H1 (cell line): ENCODE measurements around the gene NEDD4L. TPM values are rescaled to one million over a fixed set of nuclear protein-coding genes. Genes with fewer than 3 reads are reported as not detected.

Experiments
- CTCF ChIA-PET: fragments of 300-600 bp; sonication (Branson Sonifier 250); formaldehyde crosslinking; loops from one replicate; lab custom pipeline; 2021; ENCODE audit not compliant: partially characterized antibody; lab: Charles Lee
- POLR2A ChIA-PET: fragments of 300-600 bp; sonication (Branson Sonifier 250); formaldehyde crosslinking; loops from one replicate; lab custom pipeline; 2021; ENCODE audit warnings: inconsistent platforms; ENCODE audit not compliant: partially characterized antibody; lab: Charles Lee
- DNase-seq, 2 experiments: peaks; one replicate each; pipeline versions ENCODE4 v3.0.0 to v3.0.0-alpha.2; 2010 to 2022; ENCODE audit warnings: low spot score in 2 of 2, low read depth in 1 of 2, mixed read lengths in 1 of 2
- FAIRE-seq: peaks from 2 replicates; lab custom pipeline; 2011; peaks lifted over from hg19 to GRCh38; lab: Jason Lieb, UNC
- H2AFZ ChIP-seq: 2 replicates; pipeline ENCODE4 v1.8.1; 2012; ENCODE audit warnings: low read length, inconsistent platforms
- H2AK5ac ChIP-seq: 2 replicates; pipeline ENCODE4 v1.6.1; 2013; ENCODE audit warnings: low read depth, low read length
- H2BK120ac ChIP-seq: replicated peaks from 2 replicates; pipeline ENCODE3; 2013; ENCODE audit warnings: low read depth, low read length, inconsistent platforms
- H2BK12ac ChIP-seq: 2 replicates; pipeline ENCODE4 v1.6.1; 2013; ENCODE audit warnings: low read depth, low read length
- H2BK15ac ChIP-seq: 2 replicates; pipeline ENCODE4 v1.6.1; 2013; ENCODE audit warnings: low read length
- H2BK20ac ChIP-seq: 2 replicates; pipeline ENCODE4 v1.6.1; 2013; ENCODE audit warnings: low read length
- H2BK5ac ChIP-seq: 2 replicates; pipeline ENCODE4 v1.6.1; 2013; ENCODE audit warnings: low read depth, low read length
- H3K14ac ChIP-seq: 2 replicates; pipeline ENCODE4 v1.6.1; 2013; ENCODE audit warnings: inconsistent platforms; ENCODE audit not compliant: insufficient read length
- H3K18ac ChIP-seq: 2 replicates; pipeline ENCODE4 v1.6.1; 2013; ENCODE audit warnings: low read length; ENCODE audit errors: extremely low read depth
- H3K23ac ChIP-seq: 2 replicates; pipeline ENCODE4 v1.6.1; 2013; ENCODE audit warnings: inconsistent platforms; ENCODE audit not compliant: insufficient read length
- H3K23me2 ChIP-seq: 2 replicates; pipeline ENCODE4 v1.6.1; 2013; ENCODE audit warnings: low read depth, low read length
- H3K27ac ChIP-seq: 2 replicates; pipeline ENCODE4 v1.6.1; 2011; ENCODE audit warnings: low read depth, low read length, inconsistent platforms
- H3K27me3 ChIP-seq, 4 experiments: replicated peaks in 1 of 4; 1 replicate in 1 of 4; 2 replicates in 3 of 4; pipeline versions ENCODE4 v1.6.1 to v1.8.1; 2011 to 2013; ENCODE audit warnings: low read length in 3 of 4, mild to moderate bottlenecking in 3 of 4, inconsistent platforms in 2 of 4, mixed read lengths in 2 of 4, moderate library complexity in 1 of 4; ENCODE audit not compliant: control insufficient read depth in 3 of 4, insufficient read depth in 3 of 4; ENCODE audit errors: extremely low read depth in 1 of 4
- H3K36me3 ChIP-seq, 4 experiments: 2 replicates each; pipeline versions ENCODE4 v1.6.1 to v1.8.1; 2011 to 2013; ENCODE audit warnings: mild to moderate bottlenecking in 4 of 4, low read length in 3 of 4, moderate library complexity in 2 of 4, control low read depth in 1 of 4, inconsistent platforms in 1 of 4; ENCODE audit not compliant: insufficient read depth in 4 of 4, control insufficient read depth in 2 of 4
- H3K4ac ChIP-seq: replicated peaks from 2 replicates; pipeline ENCODE3; 2013; ENCODE audit warnings: low read length, low read depth, mixed read lengths, inconsistent platforms; ENCODE audit not compliant: insufficient read length
- H3K4me1 ChIP-seq, 4 experiments: replicated peaks in 1 of 4; 1 replicate in 1 of 4; 2 replicates in 3 of 4; pipeline versions ENCODE4 v1.6.1 to v1.8.1; 2011 to 2013; ENCODE audit warnings: low read length in 3 of 4, inconsistent platforms in 2 of 4, mixed read lengths in 1 of 4; ENCODE audit not compliant: insufficient read depth in 4 of 4, control insufficient read depth in 3 of 4
- H3K4me2 ChIP-seq, 2 experiments: 2 replicates each; pipeline versions ENCODE4 v1.6.1 to v1.8.1; 2011 to 2013; ENCODE audit warnings: low read depth in 2 of 2, low read length in 2 of 2, control low read depth in 1 of 2, inconsistent platforms in 1 of 2, mild to moderate bottlenecking in 1 of 2; ENCODE audit not compliant: insufficient read depth in 1 of 2
- H3K4me3 ChIP-seq, 4 experiments: fragments of 200-600, 300-600 bp in 1 of 4; sonication (generic), shearing (Covaris generic), sonication (Bioruptor Twin) in 1 of 4; 2 replicates each; pipeline versions ENCODE4 v1.5.1 to v1.8.1; 2011 to 2016; ENCODE audit warnings: low read length in 4 of 4, low read depth in 3 of 4, control low read depth in 2 of 4, inconsistent platforms in 2 of 4, mild to moderate bottlenecking in 2 of 4, mixed read lengths in 1 of 4, moderate library complexity in 1 of 4; ENCODE audit not compliant: insufficient read depth in 2 of 4; ENCODE audit errors: extremely low read depth in 1 of 4
- H3K56ac ChIP-seq: replicated peaks from 2 replicates; pipeline ENCODE3; 2013; ENCODE audit warnings: low read depth, mild to moderate bottlenecking, mixed read lengths, low read length, inconsistent platforms; ENCODE audit not compliant: insufficient read length
- H3K79me1 ChIP-seq: 2 replicates; pipeline ENCODE4 v1.6.1; 2013; ENCODE audit warnings: low read depth, low read length, control low read depth
- H3K79me2 ChIP-seq, 2 experiments: 2 replicates each; pipeline versions ENCODE4 v1.6.1 to v1.8.1; 2012 to 2013; ENCODE audit warnings: low read length in 2 of 2, mild to moderate bottlenecking in 2 of 2, inconsistent platforms in 1 of 2; ENCODE audit not compliant: insufficient read depth in 2 of 2, control insufficient read depth in 1 of 2
- H3K9ac ChIP-seq, 4 experiments: replicated peaks in 1 of 4; 1 replicate in 1 of 4; 2 replicates in 3 of 4; pipeline versions ENCODE4 v1.6.1 to v1.8.1; 2011 to 2013; ENCODE audit warnings: low read depth in 3 of 4, low read length in 3 of 4, control low read depth in 2 of 4, mild to moderate bottlenecking in 2 of 4, moderate library complexity in 2 of 4, inconsistent platforms in 1 of 4; ENCODE audit errors: extremely low read depth in 1 of 4
- H3K9me3 ChIP-seq, 2 experiments: 2 replicates each; pipeline versions ENCODE4 v1.6.1 to v1.8.1; 2012 to 2013; ENCODE audit warnings: mild to moderate bottlenecking in 2 of 2, moderate library complexity in 2 of 2, control low read depth in 1 of 2, inconsistent platforms in 1 of 2, low read depth in 1 of 2, low read length in 1 of 2, mixed read lengths in 1 of 2; ENCODE audit not compliant: insufficient read depth in 2 of 2
- H4K20me1 ChIP-seq, 2 experiments: replicated peaks in 1 of 2; 2 replicates each; pipeline versions ENCODE3 to v1.8.1; 2011 to 2013; ENCODE audit warnings: inconsistent platforms in 2 of 2, low read length in 2 of 2, mild to moderate bottlenecking in 1 of 2; ENCODE audit not compliant: insufficient read depth in 2 of 2, control insufficient read depth in 1 of 2
- H4K5ac ChIP-seq: 2 replicates; pipeline ENCODE4 v1.6.1; 2013; ENCODE audit warnings: low read length, low read depth, mixed read lengths, inconsistent platforms; ENCODE audit not compliant: insufficient read length
- H4K8ac ChIP-seq: 2 replicates; pipeline ENCODE4 v1.8.0; 2013; ENCODE audit warnings: mild to moderate bottlenecking, moderate library complexity, low read length, inconsistent platforms; ENCODE audit not compliant: insufficient read depth; ENCODE audit errors: extremely low read depth
- H4K91ac ChIP-seq: replicated peaks from 2 replicates; pipeline ENCODE3; 2013; ENCODE audit warnings: low read length, mixed read lengths, inconsistent platforms; ENCODE audit not compliant: insufficient read length
- ASH2L ChIP-seq: fragments of 200-600, 300-600 bp; sonication (generic); IDR thresholded peaks from one replicate; pipeline ENCODE4 v1.7.1; 2017; ENCODE audit warnings: low read length
- CEBPB ChIP-seq: IDR thresholded peaks from 2 replicates; pipeline ENCODE4 v1.6.1; 2012; ENCODE audit warnings: low read depth, low read length
- HDAC2 ChIP-seq, 2 experiments: fragments of 300-600 bp in 1 of 2; sonication (generic) in 1 of 2; IDR thresholded peaks; 2 replicates each; pipeline ENCODE4 v1.6.1; 2011 to 2012; ENCODE audit warnings: low read depth in 2 of 2, low read length in 2 of 2, mild to moderate bottlenecking in 2 of 2, moderate library complexity in 2 of 2, borderline replicate concordance in 1 of 2, inconsistent platforms in 1 of 2
- HDAC6 ChIP-seq: IDR thresholded peaks from one replicate; pipeline ENCODE4 v1.7.1; 2012; ENCODE audit warnings: low read depth, mild to moderate bottlenecking, inconsistent platforms, low read length, moderate library complexity
- JUN ChIP-seq: IDR thresholded peaks from 2 replicates; pipeline ENCODE4 v1.6.1; 2011; ENCODE audit warnings: low read depth, mild to moderate bottlenecking, improper control_type of control experiment, low read length
- POU5F1 ChIP-seq: IDR thresholded peaks from 2 replicates; pipeline ENCODE4 v1.6.1; 2011; ENCODE audit warnings: low read depth, mild to moderate bottlenecking, low read length, moderate library complexity
- RBBP5 ChIP-seq: IDR thresholded peaks from 2 replicates; pipeline ENCODE4 v1.7.1; 2012; ENCODE audit warnings: low read depth, mild to moderate bottlenecking, inconsistent platforms, low read length, moderate library complexity, borderline replicate concordance
- RFX5 ChIP-seq: IDR thresholded peaks from 2 replicates; pipeline ENCODE4 v1.6.1; 2011; ENCODE audit warnings: low read depth, low read length, improper control_type of control experiment, borderline replicate concordance
- SIRT6 ChIP-seq: IDR thresholded peaks from one replicate; pipeline ENCODE4 v1.7.1; 2012; ENCODE audit warnings: low read length, inconsistent platforms
- SIX5 ChIP-seq: IDR thresholded peaks from 2 replicates; pipeline ENCODE4 v1.6.1; 2011; ENCODE audit warnings: mild to moderate bottlenecking, low read depth, low read length
- SP2 ChIP-seq: IDR thresholded peaks from 2 replicates; pipeline ENCODE4 v1.6.1; 2012; ENCODE audit warnings: mild to moderate bottlenecking, low read length, inconsistent platforms
- YY1 ChIP-seq: IDR thresholded peaks from 2 replicates; pipeline ENCODE4 v1.6.1; 2011; ENCODE audit warnings: low read depth, mild to moderate bottlenecking, low read length
- WGBS, 2 experiments: shearing (Covaris generic) in 1 of 2; methylation state at CpG; one replicate each; pipeline versions ENCODE4 v1.1.6 to v1.1.7; 2013 to 2015; ENCODE audit warnings: low lambda C conversion rate in 2 of 2, mixed read lengths in 2 of 2, inconsistent platforms in 1 of 2, low coverage in 1 of 2, missing lambda C conversion rate in 1 of 2; ENCODE audit not compliant: insufficient replicate concordance in 2 of 2, insufficient coverage in 1 of 2, insufficient read length in 1 of 2; ENCODE audit errors: extremely low coverage in 1 of 2, missing lambda C conversion rate in 1 of 2; 5-methylcytosine and 5-hydroxymethylcytosine counted together
- polyA plus RNA-seq, 7 experiments: library from polyadenylated mRNA; depleted of rRNA in 3 of 7; stranded (reverse) in 5 of 7; unstranded in 2 of 7; fragments of >200 nt in 5 of 7; fragments of 200-250 nt in 2 of 7; gene quantifications; 1 replicate in 5 of 7; 2 replicates in 1 of 7; 4 replicates in 1 of 7; pipeline versions ENCODE4 v1.2.1 to v1.2.3, GENCODE V29; 2011 to 2013; ENCODE audit warnings: missing spikeins in 2 of 7, mixed read lengths in 2 of 7
- total RNA-seq: library from RNA; stranded (reverse); fragmentation: NEBNext Ultra II Directional; extraction: Animal tissue kit (Norgen Biotek cat#: 25700); gene quantifications from 2 replicates; pipeline ENCODE4 v1.2.1, GENCODE V29; 2021

Gene NEDD4L
- total and polyA plus RNA-seq, 2 of the 8 experiments (the other 6 are each of a cell fraction or from before 2014, with no cell fraction given) = 37.3 to 69.8 TPM

GRCh38 chr18:58287353-58288274 lies 243.6 kb downstream of the NEDD4L start:
- 89% methylated on average over 11 of the region's 11 CpGs; no CpG with 5 or more reads in 1 of the 2 experiments for WGBS, 2 experiments
- Histone ChIP-seq H3K27ac (peak overlapping the region; percentile 36; the same call in 1 of the 2 replicates), H2AFZ (no peak overlapping the region), H3K4me1 (peaks cover 2 to 10% (median 7%) of the 10 kb centered on the region in 4 experiments; a peak in 5 of 7 replicates), H3K14ac (no peak overlapping the region), H3K56ac (no peak overlapping the region), H3K4me2 (0 out of 4 replicates have a peak overlapping the region, but pooled peaks of 1 of the 2 experiments have one; percentile 9), H2BK20ac (no peak overlapping the region), H2AK5ac (no peak overlapping the region), H2BK15ac (no peak overlapping the region), H2BK120ac (no peak overlapping the region), H3K79me1 (no peaks in the 10 kb centered on the region; the same call in 1 of the 2 replicates), H4K20me1 (peaks cover 2 to 3% of the 10 kb centered on the region in 2 experiments), H2BK12ac (no peak overlapping the region), H3K9me3 (no peaks in the 10 kb centered on the region), H4K8ac (no peak overlapping the region), H3K4ac (no peak overlapping the region), H3K23me2 (no peaks in the 10 kb centered on the region), H4K91ac (no peak overlapping the region), H3K4me3 (no peak overlapping the region), H3K79me2 (peaks cover 0 to 31% of the 10 kb centered on the region in 2 experiments; a peak in 2 of 4 replicates), H3K9ac (no peak overlapping the region), H3K18ac (no peak overlapping the region; the same call in 1 of the 2 replicates), H4K5ac (no peak overlapping the region), H2BK5ac (no peak overlapping the region), H3K27me3 (no peaks in the 10 kb centered on the region), H3K36me3 (no peaks in the 10 kb centered on the region; a peak in 1 of 8 replicates), H3K23ac (no peak overlapping the region)
- POLR2A ChIA-PET = no interaction called here
- DNase-seq (no peak), FAIRE-seq (no peak)
- CTCF ChIA-PET = interaction anchor here (1.7 to 2.2 kb wide), 2 partner anchors 12 to 13 kb away, joined by 5 to 6 read pairs; no protein-coding TSS in a partner anchor
- no peak for TF ChIP-seq RBBP5
- TF ChIP-seq HDAC6 = no peak
- no peak for TF ChIP-seq SP2
- TF ChIP-seq HDAC2 (IDR thresholded peaks at IDR 0.05; ENCODE audit: borderline replicate concordance in 1 of 2, low read depth in 2 of 2, low read length in 2 of 2) = no peak
- no peak for TF ChIP-seq RFX5
- no peak for TF ChIP-seq SIRT6
- no peak for TF ChIP-seq POU5F1
- no peak for TF ChIP-seq SIX5
- no peak for TF ChIP-seq YY1
- no peak for TF ChIP-seq ASH2L
- TF ChIP-seq CEBPB = no peak
- TF ChIP-seq JUN = no peak
